Measurements from ENCODE around the gene KCNC1. TPM values are rescaled to one million over a fixed set of nuclear protein-coding genes. Genes with fewer than 3 reads are reported as not detected.

The KCNC1 gene
- total RNA-seq, 2 experiments from 2014 or later = not detected

- Mint-ChIP-seq H3K27ac (no peak overlapping the region), H3K4me1 (no peaks in the 10 kb centered on the region), H3K4me3 (no peak overlapping the region), H3K9me3 (no peaks in the 10 kb centered on the region), H3K36me3 (ENCODE audit: low read depth) (no peaks in the 10 kb centered on the region), H3K27me3 (no peaks in the 10 kb centered on the region)
- CTCF ChIA-PET = no interaction called here
- DNase-seq = no peak
- POLR2A ChIA-PET = no interaction called here
These were observed 35.6 kb downstream of the KCNC1 start for GRCh38 chr11:17770048-17770652.

- no peak for DNase-seq
- POLR2A ChIA-PET = no interaction called here
- Mint-ChIP-seq H3K27me3 (no peaks in the 10 kb centered on the region), H3K9me3 (no peaks in the 10 kb centered on the region), H3K27ac (no peak overlapping the region), H3K4me1 (no peaks in the 10 kb centered on the region), H3K36me3 (ENCODE audit: low read depth) (no peaks in the 10 kb centered on the region), H3K4me3 (no peak overlapping the region)
- CTCF ChIA-PET = no interaction called here
These were observed 36.3 kb downstream of the KCNC1 start for GRCh38 chr11:17770917-17771316.

GRCh38 chr11:17771415-17771814, 36.8 kb downstream of the KCNC1 start:
- H3K27me3 Mint-ChIP-seq = no peaks in the 10 kb centered on the region
- H3K27ac Mint-ChIP-seq = no peak overlapping the region
- H3K4me1 Mint-ChIP-seq = no peaks in the 10 kb centered on the region
- H3K9me3 Mint-ChIP-seq = no peaks in the 10 kb centered on the region
- ChIA-PET CTCF (no interaction called here), POLR2A (no interaction called here)
- no peaks in the 10 kb centered on the region for H3K36me3 Mint-ChIP-seq (ENCODE audit: low read depth)
- DNase-seq = no peak
- no peak overlapping the region for H3K4me3 Mint-ChIP-seq

GRCh38 chr11:17771841-17772401, 37.3 kb downstream of the KCNC1 start:
- Mint-ChIP-seq H3K27ac (no peak overlapping the region), H3K36me3 (ENCODE audit: low read depth) (no peaks in the 10 kb centered on the region), H3K4me3 (no peak overlapping the region), H3K9me3 (no peaks in the 10 kb centered on the region), H3K27me3 (no peaks in the 10 kb centered on the region), H3K4me1 (no peaks in the 10 kb centered on the region)
- ChIA-PET POLR2A (no interaction called here), CTCF (no interaction called here)
- no peak for DNase-seq

GRCh38 chr11:17772704-17773600, 38.4 kb downstream of the KCNC1 start:
- Mint-ChIP-seq H3K27ac (no peak overlapping the region), H3K36me3 (ENCODE audit: low read depth) (no peaks in the 10 kb centered on the region), H3K4me1 (no peaks in the 10 kb centered on the region), H3K27me3 (no peaks in the 10 kb centered on the region), H3K9me3 (no peaks in the 10 kb centered on the region), H3K4me3 (no peak overlapping the region)
- DNase-seq = no peak
- CTCF ChIA-PET = no interaction called here
- POLR2A ChIA-PET = no interaction called here

- ChIA-PET POLR2A (no interaction called here), CTCF (no interaction called here)
- H3K36me3 Mint-ChIP-seq (ENCODE audit: low read depth) = no peaks in the 10 kb centered on the region
- no peaks in the 10 kb centered on the region for H3K4me1 Mint-ChIP-seq
- no peak overlapping the region for H3K4me3 Mint-ChIP-seq
- H3K27ac Mint-ChIP-seq = no peak overlapping the region
- H3K9me3 Mint-ChIP-seq = no peaks in the 10 kb centered on the region
- DNase-seq = no peak
- no peaks in the 10 kb centered on the region for H3K27me3 Mint-ChIP-seq
These were observed 39.1 kb downstream of the KCNC1 start for GRCh38 chr11:17773674-17774073.

- no peak for DNase-seq
- no peaks in the 10 kb centered on the region for H3K4me1 Mint-ChIP-seq
- H3K36me3 Mint-ChIP-seq (ENCODE audit: low read depth) = no peaks in the 10 kb centered on the region
- no peaks in the 10 kb centered on the region for H3K27me3 Mint-ChIP-seq
- POLR2A ChIA-PET = no interaction called here
- CTCF ChIA-PET = interaction anchor here (0.5 kb wide), 1 partner anchor 649 kb away, joined by 3 read pairs; no protein-coding TSS in a partner anchor
- no peak overlapping the region for H3K4me3 Mint-ChIP-seq
- H3K9me3 Mint-ChIP-seq = no peaks in the 10 kb centered on the region
- no peak overlapping the region for H3K27ac Mint-ChIP-seq
These were observed 39.9 kb downstream of the KCNC1 start for GRCh38 chr11:17774232-17775034.

- ChIA-PET POLR2A (no interaction called here), CTCF (interaction anchor here (0.5 kb wide), 1 partner anchor 649 kb away, joined by 3 read pairs; no protein-coding TSS in a partner anchor)
- Mint-ChIP-seq H3K4me1 (no peaks in the 10 kb centered on the region), H3K9me3 (no peaks in the 10 kb centered on the region), H3K27me3 (no peaks in the 10 kb centered on the region), H3K27ac (no peak overlapping the region), H3K36me3 (ENCODE audit: low read depth) (no peaks in the 10 kb centered on the region), H3K4me3 (no peak overlapping the region)
- DNase-seq = no peak
These were observed 40.4 kb downstream of the KCNC1 start for GRCh38 chr11:17775035-17775348.

GRCh38 chr11:17775507-17776211, 41.1 kb downstream of the KCNC1 start:
- Mint-ChIP-seq H3K4me3 (no peak overlapping the region), H3K27ac (no peak overlapping the region), H3K4me1 (no peaks in the 10 kb centered on the region), H3K36me3 (ENCODE audit: low read depth) (no peaks in the 10 kb centered on the region), H3K9me3 (no peaks in the 10 kb centered on the region), H3K27me3 (no peaks in the 10 kb centered on the region)
- DNase-seq = no peak
- CTCF ChIA-PET = no interaction called here
- POLR2A ChIA-PET = no interaction called here

- no peaks in the 10 kb centered on the region for H3K27me3 Mint-ChIP-seq
- H3K9me3 Mint-ChIP-seq = no peaks in the 10 kb centered on the region
- ChIA-PET CTCF (no interaction called here), POLR2A (no interaction called here)
- no peak overlapping the region for H3K27ac Mint-ChIP-seq
- H3K4me1 Mint-ChIP-seq = no peaks in the 10 kb centered on the region
- no peak overlapping the region for H3K4me3 Mint-ChIP-seq
- H3K36me3 Mint-ChIP-seq (ENCODE audit: low read depth) = no peaks in the 10 kb centered on the region
- no peak for DNase-seq
These were observed 41.8 kb downstream of the KCNC1 start for GRCh38 chr11:17776212-17776875.

GRCh38 chr11:17777086-17777737, 42.6 kb downstream of the KCNC1 start:
- DNase-seq = no peak
- H3K36me3 Mint-ChIP-seq (ENCODE audit: low read depth) = no peaks in the 10 kb centered on the region
- no peaks in the 10 kb centered on the region for H3K4me1 Mint-ChIP-seq
- H3K27ac Mint-ChIP-seq = no peak overlapping the region
- ChIA-PET CTCF (no interaction called here), POLR2A (no interaction called here)
- H3K9me3 Mint-ChIP-seq = no peaks in the 10 kb centered on the region
- no peaks in the 10 kb centered on the region for H3K27me3 Mint-ChIP-seq
- no peak overlapping the region for H3K4me3 Mint-ChIP-seq

- Mint-ChIP-seq H3K4me1 (no peaks in the 10 kb centered on the region), H3K4me3 (no peak overlapping the region), H3K27ac (no peak overlapping the region), H3K9me3 (no peaks in the 10 kb centered on the region), H3K27me3 (no peaks in the 10 kb centered on the region), H3K36me3 (ENCODE audit: low read depth) (no peaks in the 10 kb centered on the region)
- POLR2A ChIA-PET = no interaction called here
- CTCF ChIA-PET = no interaction called here
- no peak for DNase-seq
These were observed 43.1 kb downstream of the KCNC1 start for GRCh38 chr11:17777738-17778091.

All from activated CD4-positive, alpha-beta memory T cell treated with anti-CD3 and anti-CD28 coated beads, Interleukin-2, amount 10 ng/mL, durations not matched to agents 7 days and 5 days (primary cell).